ENCODE results near the gene SIPA1L3.
A peak's percentile ranks its signal among the peaks of the same experiment; 100 is the strongest.
"Not testable (repeated sequence)": the region's sequence is repeated elsewhere in the genome, so short reads cannot be mapped to it uniquely, and the experiment has no call there.

Gene SIPA1L3

GRCh38 chr19:38070573-38070972 is 163.6 kb downstream of the SIPA1L3 start:
- ATAC-seq (no peak), DNase-seq (no peak)

- not testable (repeated sequence) for ATAC-seq, DNase-seq
Observed at GRCh38 chr19:38071054-38071453, 164.0 kb downstream of the SIPA1L3 start.

- ATAC-seq: no peak
- no peak for DNase-seq
Observed at GRCh38 chr19:38071647-38072046, 164.6 kb downstream of the SIPA1L3 start.

GRCh38 chr19:38072776-38073750 is 166.1 kb downstream of the SIPA1L3 start:
- no peak for DNase-seq
- ATAC-seq: no peak

GRCh38 chr19:38073841-38074685 is 167.1 kb downstream of the SIPA1L3 start:
- ATAC-seq (peak; percentile 40), DNase-seq (no peak)

- DNase-seq: no peak
- ATAC-seq: no peak
Observed at GRCh38 chr19:38076337-38076736, 169.3 kb downstream of the SIPA1L3 start.

GRCh38 chr19:38078302-38078930 is 171.4 kb downstream of the SIPA1L3 start:
- DNase-seq (no peak), ATAC-seq (no peak)

GRCh38 chr19:38079926-38080380 is 172.9 kb downstream of the SIPA1L3 start:
- DNase-seq: peak; percentile 20
- ATAC-seq: peak; percentile 19

GRCh38 chr19:38081547-38082255 is 174.7 kb downstream of the SIPA1L3 start:
- ATAC-seq: no peak

GRCh38 chr19:38082256-38083118 is 175.5 kb downstream of the SIPA1L3 start:
- ATAC-seq (no peak), DNase-seq (no peak)

More at GRCh38 chr19:38081547-38082255, 174.7 kb downstream of the SIPA1L3 start:
- DNase-seq: no peak

GRCh38 chr19:38084196-38084595 is 177.2 kb downstream of the SIPA1L3 start:
- ATAC-seq: no peak
- no peak for DNase-seq

GRCh38 chr19:38089440-38089839 is 182.4 kb downstream of the SIPA1L3 start:
- DNase-seq (no peak), ATAC-seq (no peak)

GRCh38 chr19:38093154-38093553 is 186.1 kb downstream of the SIPA1L3 start:
- DNase-seq (no peak), ATAC-seq (no peak)

GRCh38 chr19:38093587-38093986 is 186.6 kb downstream of the SIPA1L3 start:
- ATAC-seq (no peak), DNase-seq (no peak)

- peak; percentile 52 for ATAC-seq
- peak; percentile 68 for DNase-seq
Observed at GRCh38 chr19:38095411-38096308, 188.7 kb downstream of the SIPA1L3 start.

GRCh38 chr19:38099966-38100365 is 193.0 kb downstream of the SIPA1L3 start:
- DNase-seq (no peak), ATAC-seq (no peak)

GRCh38 chr19:38100589-38100988 is 193.6 kb downstream of the SIPA1L3 start:
- no peak for ATAC-seq
- DNase-seq: no peak

- ATAC-seq: no peak
Observed at GRCh38 chr19:38101723-38102122, 194.7 kb downstream of the SIPA1L3 start.

GRCh38 chr19:38105574-38105973 is 198.6 kb downstream of the SIPA1L3 start:
- ATAC-seq (no peak), DNase-seq (no peak)

More at GRCh38 chr19:38101723-38102122, 194.7 kb downstream of the SIPA1L3 start:
- no peak for DNase-seq
